ENCODE measurements around the gene NKAIN2. TPM values are rescaled to one million over a fixed set of nuclear protein-coding genes. Genes with fewer than 3 reads are reported as not detected.

The NKAIN2 gene
- polyA plus RNA-seq, 1 donor (not counting 4 experiments of a cell fraction or from before 2014, with no cell fraction given), result 0.13 TPM

DNA sequence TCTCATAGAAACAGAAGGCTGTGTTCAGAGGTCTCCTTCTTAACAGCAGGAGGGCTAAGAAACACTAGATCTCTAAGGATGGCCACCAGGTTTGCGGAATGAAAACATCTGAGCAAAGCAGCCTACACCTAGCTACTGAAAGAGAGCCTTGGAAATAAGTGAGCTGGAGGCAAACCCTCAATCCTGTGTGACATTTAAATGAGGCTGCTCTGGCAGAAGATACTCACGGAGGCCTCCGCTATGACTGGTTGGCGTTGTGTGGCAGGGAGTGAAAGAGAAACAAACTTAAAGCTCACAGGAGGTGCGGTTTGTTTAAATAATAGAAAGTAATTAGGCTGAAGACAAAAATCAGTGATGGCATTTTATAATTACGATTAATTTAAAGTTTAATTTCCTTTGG, 996.6 kb downstream of the NKAIN2 start:
- Histone ChIP-seq H3K9me3 (ENCODE audit: control insufficient read depth, low read depth, low read length) (no peaks in the 10 kb centered on the region), H3K4me3 (ENCODE audit: control insufficient read depth in 2 of 3, extremely low read depth in 1 of 3, insufficient read depth in 2 of 3, low read depth in 1 of 3, low read length in 3 of 3) (no peak overlapping the region), H3K4me2 (ENCODE audit: control insufficient read depth, extremely low read depth, insufficient read depth, low read depth, low read length) (no peak overlapping the region), H3K4me1 (ENCODE audit: control insufficient read depth, extremely low read depth, insufficient read depth, low read length) (no peaks in the 10 kb centered on the region), H3K79me2 (ENCODE audit: control insufficient read depth, insufficient read depth, low read length) (no peaks in the 10 kb centered on the region), H3K27me3 (ENCODE audit: control insufficient read depth, extremely low read depth, insufficient read depth, low read length) (peaks cover 7% of the 10 kb centered on the region), H2AFZ (ENCODE audit: control insufficient read depth, low read length) (no peak overlapping the region), H4K20me1 (ENCODE audit: control insufficient read depth, extremely low read depth, insufficient read depth, low read length) (no peaks in the 10 kb centered on the region), H3K27ac (ENCODE audit: control insufficient read depth, insufficient read depth, low read length) (no peak overlapping the region), H3K9me1 (ENCODE audit: control insufficient read depth, extremely low read depth, insufficient read depth, low read length) (no peaks in the 10 kb centered on the region), H3K36me3 (ENCODE audit: control insufficient read depth in 2 of 2, extremely low read depth in 1 of 2, insufficient read depth in 2 of 2, low read length in 2 of 2) (no peaks in the 10 kb centered on the region), H3K9ac (ENCODE audit: control insufficient read depth, extremely low read depth, insufficient read depth, low read length) (no peak overlapping the region)
- no peak for FAIRE-seq
- dilution Hi-C loops (cut with MboI; ENCODE audit: extremely low pct_ligation_motif_present, low sequenced_read_pairs), result no loop called here
- DNase-seq (ENCODE audit: low read depth, low spot score), result no peak
- TF ChIP-seq, protein P1, sequence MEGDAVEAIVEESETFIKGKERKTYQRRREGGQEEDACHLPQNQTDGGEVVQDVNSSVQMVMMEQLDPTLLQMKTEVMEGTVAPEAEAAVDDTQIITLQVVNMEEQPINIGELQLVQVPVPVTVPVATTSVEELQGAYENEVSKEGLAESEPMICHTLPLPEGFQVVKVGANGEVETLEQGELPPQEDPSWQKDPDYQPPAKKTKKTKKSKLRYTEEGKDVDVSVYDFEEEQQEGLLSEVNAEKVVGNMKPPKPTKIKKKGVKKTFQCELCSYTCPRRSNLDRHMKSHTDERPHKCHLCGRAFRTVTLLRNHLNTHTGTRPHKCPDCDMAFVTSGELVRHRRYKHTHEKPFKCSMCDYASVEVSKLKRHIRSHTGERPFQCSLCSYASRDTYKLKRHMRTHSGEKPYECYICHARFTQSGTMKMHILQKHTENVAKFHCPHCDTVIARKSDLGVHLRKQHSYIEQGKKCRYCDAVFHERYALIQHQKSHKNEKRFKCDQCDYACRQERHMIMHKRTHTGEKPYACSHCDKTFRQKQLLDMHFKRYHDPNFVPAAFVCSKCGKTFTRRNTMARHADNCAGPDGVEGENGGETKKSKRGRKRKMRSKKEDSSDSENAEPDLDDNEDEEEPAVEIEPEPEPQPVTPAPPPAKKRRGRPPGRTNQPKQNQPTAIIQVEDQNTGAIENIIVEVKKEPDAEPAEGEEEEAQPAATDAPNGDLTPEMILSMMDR (optimal IDR thresholded peaks at IDR 0.05 in 1 of 3, IDR thresholded peaks at IDR 0.05 in 1 of 3, conservative IDR thresholded peaks at IDR 0.05 in 1 of 3; ENCODE audit: extremely low read depth in 1 of 3, insufficient read depth in 2 of 3, low read length in 3 of 3), result no peak
- TF ChIP-seq EZH2 (IDR thresholded peaks at IDR 0.05; ENCODE audit: low read length), result no peak

GRCh38 chr6:124812067-124812466, 1008.4 kb downstream of the NKAIN2 start:
- Histone ChIP-seq H3K27ac (ENCODE audit: control insufficient read depth, insufficient read depth, low read length) (no peak overlapping the region), H3K9me3 (ENCODE audit: control insufficient read depth, low read depth, low read length) (no peaks in the 10 kb centered on the region), H3K9me1 (ENCODE audit: control insufficient read depth, extremely low read depth, insufficient read depth, low read length) (no peaks in the 10 kb centered on the region), H4K20me1 (ENCODE audit: control insufficient read depth, extremely low read depth, insufficient read depth, low read length) (no peaks in the 10 kb centered on the region), H3K27me3 (ENCODE audit: control insufficient read depth, extremely low read depth, insufficient read depth, low read length) (peaks cover 4% of the 10 kb centered on the region), H3K9ac (ENCODE audit: control insufficient read depth, extremely low read depth, insufficient read depth, low read length) (no peak overlapping the region), H3K4me2 (ENCODE audit: control insufficient read depth, extremely low read depth, insufficient read depth, low read depth, low read length) (no peak overlapping the region), H3K4me3 (ENCODE audit: control insufficient read depth in 2 of 3, extremely low read depth in 1 of 3, insufficient read depth in 2 of 3, low read depth in 1 of 3, low read length in 3 of 3) (no peak overlapping the region), H3K36me3 (ENCODE audit: control insufficient read depth in 2 of 2, extremely low read depth in 1 of 2, insufficient read depth in 2 of 2, low read length in 2 of 2) (no peaks in the 10 kb centered on the region), H2AFZ (ENCODE audit: control insufficient read depth, low read length) (no peak overlapping the region), H3K79me2 (ENCODE audit: control insufficient read depth, insufficient read depth, low read length) (no peaks in the 10 kb centered on the region), H3K4me1 (ENCODE audit: control insufficient read depth, extremely low read depth, insufficient read depth, low read length) (no peaks in the 10 kb centered on the region)
- FAIRE-seq (no peak), DNase-seq (ENCODE audit: low read depth, low spot score) (no peak)
- TF ChIP-seq, protein P1 (optimal IDR thresholded peaks at IDR 0.05 in 1 of 3, IDR thresholded peaks at IDR 0.05 in 1 of 3, conservative IDR thresholded peaks at IDR 0.05 in 1 of 3; ENCODE audit: extremely low read depth in 1 of 3, insufficient read depth in 2 of 3, low read length in 3 of 3), result no peak
- no peak for TF ChIP-seq EZH2 (IDR thresholded peaks at IDR 0.05; ENCODE audit: low read length)
- dilution Hi-C loops (cut with MboI; ENCODE audit: extremely low pct_ligation_motif_present, low sequenced_read_pairs), result no loop called here
